Peyer's patch (tissue), 4 donors: ENCODE results near the gene TAS2R1.

Source experiments
- POLR2A ChIP-seq, 2 donors: fragments of 450-650 bp; IDR thresholded peaks; one replicate each; pipeline ENCODE4 v1.5.1; 2017; ENCODE audit warnings: antibody characterized with exemption in 2 of 2, mild to moderate bottlenecking in 2 of 2, moderate library complexity in 2 of 2
- TF ChIP-seq, protein P1 (sequence below), 6 experiments: fragments of 450-650 bp in 4 of 6; fragments of 200-600 bp in 2 of 6; sonication (generic) in 1 of 6; IDR thresholded peaks; one replicate each; pipeline ENCODE4 v1.5.1; 2017 to 2019; ENCODE audit warnings: antibody characterized with exemption in 6 of 6, mild to moderate bottlenecking in 3 of 6, moderate library complexity in 1 of 6

DNA sequence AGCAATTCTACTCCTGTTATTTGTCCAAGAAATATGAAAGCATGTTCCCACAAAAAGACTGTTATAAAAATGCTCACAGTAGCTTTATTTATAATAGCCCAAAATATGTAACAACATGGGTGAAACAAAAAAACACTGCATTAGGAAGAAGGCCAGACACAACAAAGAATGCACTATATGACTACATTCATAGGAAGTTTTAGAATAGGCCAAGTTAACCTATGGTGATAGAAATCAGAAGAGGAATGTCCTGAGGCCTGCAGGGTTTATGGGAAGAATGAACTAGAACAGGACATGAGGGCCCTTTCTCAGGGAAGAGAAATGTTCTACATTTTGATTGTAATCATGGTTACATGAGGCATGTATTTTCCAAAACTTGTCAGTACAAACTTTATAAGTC is 24.7 kb upstream of the TAS2R1 start:
- TF ChIP-seq, protein P1, sequence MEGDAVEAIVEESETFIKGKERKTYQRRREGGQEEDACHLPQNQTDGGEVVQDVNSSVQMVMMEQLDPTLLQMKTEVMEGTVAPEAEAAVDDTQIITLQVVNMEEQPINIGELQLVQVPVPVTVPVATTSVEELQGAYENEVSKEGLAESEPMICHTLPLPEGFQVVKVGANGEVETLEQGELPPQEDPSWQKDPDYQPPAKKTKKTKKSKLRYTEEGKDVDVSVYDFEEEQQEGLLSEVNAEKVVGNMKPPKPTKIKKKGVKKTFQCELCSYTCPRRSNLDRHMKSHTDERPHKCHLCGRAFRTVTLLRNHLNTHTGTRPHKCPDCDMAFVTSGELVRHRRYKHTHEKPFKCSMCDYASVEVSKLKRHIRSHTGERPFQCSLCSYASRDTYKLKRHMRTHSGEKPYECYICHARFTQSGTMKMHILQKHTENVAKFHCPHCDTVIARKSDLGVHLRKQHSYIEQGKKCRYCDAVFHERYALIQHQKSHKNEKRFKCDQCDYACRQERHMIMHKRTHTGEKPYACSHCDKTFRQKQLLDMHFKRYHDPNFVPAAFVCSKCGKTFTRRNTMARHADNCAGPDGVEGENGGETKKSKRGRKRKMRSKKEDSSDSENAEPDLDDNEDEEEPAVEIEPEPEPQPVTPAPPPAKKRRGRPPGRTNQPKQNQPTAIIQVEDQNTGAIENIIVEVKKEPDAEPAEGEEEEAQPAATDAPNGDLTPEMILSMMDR (IDR thresholded peaks at IDR 0.05): no peak
- no peak for TF ChIP-seq POLR2A (IDR thresholded peaks at IDR 0.05)
